IMR-90 (cell line): ENCODE results near the gene TNFRSF14. TPM values are rescaled to one million over a fixed set of nuclear protein-coding genes. Genes with fewer than 3 reads are reported as not detected.
A peak's percentile ranks its signal among the peaks of the same experiment; 100 is the strongest.

Experiments used
- ATAC-seq: fragments of 200-7000 bp; cut with Tn5 transposase; 2 replicates; pipeline ENCODE4 v1.9.1; 2020; ENCODE audit warnings: low read depth, mild to moderate bottlenecking, moderate library complexity
- BruUV-seq: library from RNA; stranded (reverse); fragments of 400-500 nt; replicated peaks from 2 replicates; lab custom pipeline; 2021; lab: Mats Ljungman, UMichigan
- CTCF ChIA-PET: fragments of 300-600 bp; formaldehyde crosslinking; extraction: SDS; loops from one replicate; lab custom pipeline; 2021; ENCODE audit warnings: antibody characterized with exemption; lab: Yijun Ruan, JAX
- POLR2A ChIA-PET: fragments of 300-600 bp; sonication (Branson Sonifier 250); formaldehyde crosslinking; loops from one replicate; lab custom pipeline; 2022; ENCODE audit warnings: antibody characterized with exemption; ENCODE audit not compliant: unreplicated experiment; lab: Charles Lee
- DNase-seq: peaks from one replicate; pipeline ENCODE4 v3.0.0; 2013
- H2AFZ ChIP-seq: replicated peaks from 2 replicates; pipeline ENCODE3; 2013; ENCODE audit warnings: low read length, mild to moderate bottlenecking; ENCODE audit not compliant: poor library complexity
- H2AK5ac ChIP-seq: 2 replicates; pipeline ENCODE4 v1.6.1; 2013; ENCODE audit warnings: low read depth, low read length, inconsistent platforms
- H2AK9ac ChIP-seq: replicated peaks from 2 replicates; pipeline ENCODE3; 2013; ENCODE audit warnings: mild to moderate bottlenecking, low read depth, low read length, moderate library complexity; ENCODE audit not compliant: poor library complexity
- H2BK120ac ChIP-seq: 2 replicates; pipeline ENCODE4 v1.6.1; 2013; ENCODE audit warnings: low read depth, low read length, inconsistent platforms
- H2BK15ac ChIP-seq: 3 replicates; pipeline ENCODE4 v1.6.1; 2013; ENCODE audit warnings: low read depth, low read length, inconsistent platforms
- H2BK20ac ChIP-seq: 2 replicates; pipeline ENCODE4 v1.6.1; 2013; ENCODE audit warnings: low read depth, mild to moderate bottlenecking, inconsistent platforms, low read length, moderate library complexity
- H2BK5ac ChIP-seq: 2 replicates; pipeline ENCODE4 v1.6.1; 2013; ENCODE audit warnings: mild to moderate bottlenecking, low read depth, low read length, inconsistent platforms; ENCODE audit not compliant: poor library complexity, severe bottlenecking
- H3K14ac ChIP-seq: replicated peaks from 2 replicates; pipeline ENCODE4 v1.6.1; 2013; ENCODE audit warnings: low read depth, low read length, inconsistent platforms
- H3K18ac ChIP-seq: 2 replicates; pipeline ENCODE4 v1.6.1; 2013; ENCODE audit warnings: low read depth, low read length, control low read depth
- H3K23ac ChIP-seq: 2 replicates; pipeline ENCODE4 v1.6.1; 2013; ENCODE audit warnings: low read depth, low read length, inconsistent platforms
- H3K27ac ChIP-seq: 2 replicates; pipeline ENCODE4 v1.5.1; 2013; ENCODE audit warnings: mild to moderate bottlenecking, control low read depth, low read length; ENCODE audit not compliant: insufficient read depth
- H3K27me3 ChIP-seq: 2 replicates; pipeline ENCODE4 v1.6.1; 2013; ENCODE audit warnings: low read length; ENCODE audit not compliant: control insufficient read depth, insufficient read depth
- H3K36me3 ChIP-seq: 2 replicates; pipeline ENCODE4 v1.6.1; 2013; ENCODE audit warnings: low read length, mixed read lengths; ENCODE audit not compliant: control insufficient read depth, insufficient read depth
- H3K4ac ChIP-seq: 2 replicates; pipeline ENCODE4 v1.6.1; 2013; ENCODE audit warnings: low read depth, low read length, inconsistent platforms
- H3K4me1 ChIP-seq: 2 replicates; pipeline ENCODE4 v1.6.1; 2013; ENCODE audit warnings: low read length, mixed read lengths; ENCODE audit not compliant: control insufficient read depth, insufficient read depth
- H3K4me2 ChIP-seq: 2 replicates; pipeline ENCODE4 v1.6.1; 2013; ENCODE audit warnings: low read depth, mild to moderate bottlenecking, control low read depth, low read length, moderate library complexity
- H3K4me3 ChIP-seq: 2 replicates; pipeline ENCODE4 v1.5.1; 2013; ENCODE audit warnings: low read depth, mild to moderate bottlenecking, control low read depth, low read length, moderate library complexity; ENCODE audit not compliant: insufficient read depth
- H3K56ac ChIP-seq: 2 replicates; pipeline ENCODE4 v1.6.1; 2013; ENCODE audit warnings: low read length, inconsistent platforms; ENCODE audit not compliant: insufficient read depth; ENCODE audit errors: extremely low read depth
- H3K79me1 ChIP-seq, 2 experiments: 2 replicates each; pipeline ENCODE4 v1.6.1; 2013; ENCODE audit warnings: low read length in 2 of 2, inconsistent platforms in 1 of 2, low read depth in 1 of 2
- H3K9ac ChIP-seq: 2 replicates; pipeline ENCODE4 v1.6.1; 2013; ENCODE audit warnings: low read depth, low read length, control low read depth
- H3K9me1 ChIP-seq: 2 replicates; pipeline ENCODE4 v1.6.1; 2013; ENCODE audit warnings: low read length, inconsistent platforms; ENCODE audit not compliant: insufficient read depth
- H3K9me3 ChIP-seq: 2 replicates; pipeline ENCODE4 v1.6.1; 2013; ENCODE audit warnings: low read length; ENCODE audit not compliant: control insufficient read depth, insufficient read depth
- H4K20me1 ChIP-seq: 2 replicates; pipeline ENCODE4 v1.6.1; 2013; ENCODE audit warnings: low read length, inconsistent platforms; ENCODE audit not compliant: insufficient read depth
- H4K5ac ChIP-seq: 2 replicates; pipeline ENCODE4 v1.6.1; 2013; ENCODE audit warnings: mild to moderate bottlenecking, low read depth, low read length, control low read depth
- H4K8ac ChIP-seq, 2 experiments: 2 replicates each; pipeline ENCODE4 v1.6.1; 2013; ENCODE audit warnings: low read depth in 2 of 2, low read length in 2 of 2, control low read depth in 1 of 2, inconsistent platforms in 1 of 2
- H4K91ac ChIP-seq: 2 replicates; pipeline ENCODE4 v1.6.1; 2013; ENCODE audit warnings: low read depth, low read length, inconsistent platforms; ENCODE audit not compliant: insufficient read depth
- MXI1 ChIP-seq: IDR thresholded peaks from 2 replicates; pipeline ENCODE4 v1.6.1; 2012; ENCODE audit warnings: low read depth, mild to moderate bottlenecking, low read length, moderate library complexity, borderline replicate concordance
- WGBS, 2 experiments: methylation state at CpG; one replicate each; pipeline versions ENCODE4 v1.1.5 to v1.1.7; 2013; ENCODE audit warnings: missing lambda C conversion rate in 2 of 2; ENCODE audit not compliant: insufficient read length in 1 of 2; ENCODE audit errors: extremely low coverage in 2 of 2; 5-methylcytosine and 5-hydroxymethylcytosine counted together
- dilution Hi-C: fragments of 300-500 bp; cut with HindIII; formaldehyde crosslinking; loops from one replicate; pipeline ENCODE4 v1.14.3; 2018; ENCODE audit warnings: low sequenced_read_pairs; ENCODE audit not compliant: unreplicated experiment
- in situ Hi-C: fragments of 300-500 bp; cut with MboI; formaldehyde crosslinking; loops from 3 replicates; pipeline ENCODE4 v1.14.3; 2019; ENCODE audit warnings: low sequenced_read_pairs, inconsistent platforms, mixed read lengths
- intact Hi-C: fragments of 100-400 bp; cut with micrococcal nuclease; formaldehyde crosslinking; loops from 2 replicates; pipeline ENCODE4 v1.10.0; 2022
- polyA plus RNA-seq, 3 experiments: library from polyadenylated mRNA; depleted of rRNA; stranded (reverse); fragments of >200 nt; gene quantifications; 2 replicates each; pipeline ENCODE4 v1.2.3, GENCODE V29; 2012; ENCODE audit warnings: low replicate concordance in 1 of 3
- total RNA-seq: library from RNA; depleted of rRNA; stranded (reverse); fragments of >200 nt; gene quantifications from 2 replicates; pipeline ENCODE4 v1.2.3, GENCODE V29; 2012
- TF ChIP-seq, protein P1 (sequence below): conservative IDR thresholded peaks from 2 replicates; pipeline ENCODE4 v1.5.1; 2012; ENCODE audit warnings: mild to moderate bottlenecking, low read depth, low read length, improper control_type of control experiment
- TF ChIP-seq, protein P2 (sequence below): fragments of 150-350 bp; IDR thresholded peaks from 2 replicates; pipeline ENCODE4 v1.6.1; 2016; ENCODE audit warnings: low read depth, mild to moderate bottlenecking, low read length, moderate library complexity, borderline replicate concordance

The TNFRSF14 gene
- total and polyA plus RNA-seq, 2 of the 4 experiments (the other 2 are of a cell fraction) = 1.3 to 4.2 TPM

DNA sequence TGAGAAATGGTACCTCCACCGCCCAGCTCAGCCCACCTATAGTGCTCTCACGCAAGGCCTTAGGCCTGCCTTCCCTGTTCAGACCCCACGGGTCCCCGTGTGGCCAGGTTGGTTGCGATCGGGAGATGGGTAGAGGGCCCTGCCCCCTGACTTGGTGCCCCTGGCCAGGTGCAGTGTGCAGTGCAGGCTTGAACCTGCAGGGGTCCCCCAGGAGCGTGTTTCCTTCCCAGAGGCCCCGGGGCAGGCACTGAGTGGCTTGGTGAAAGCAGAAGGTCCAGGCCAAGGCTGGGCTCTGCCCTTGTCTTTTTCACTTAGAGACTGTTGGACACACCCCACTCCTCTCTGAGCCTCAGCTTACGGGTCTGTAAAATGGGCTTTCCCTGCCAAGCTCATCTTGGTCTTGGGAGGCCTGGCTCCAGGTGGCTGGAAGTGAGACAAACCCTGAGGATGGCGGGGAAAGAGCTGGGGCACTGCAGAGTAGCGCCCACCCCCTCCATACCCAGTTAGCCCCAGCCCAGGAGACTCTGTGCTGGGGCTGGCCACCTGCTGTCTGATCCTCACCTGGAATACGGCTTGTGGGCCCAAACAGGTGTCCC, 16.8 kb upstream of the TNFRSF14 start:
- no peak overlapping the region for H2BK15ac ChIP-seq
- H2BK120ac ChIP-seq = no peak overlapping the region
- DNase-seq (no peak), ATAC-seq (no peak)
- in situ Hi-C loops (loop anchor here (25.0 kb wide), 1 partner anchor 352 kb away; the partner anchor contains the start of gene FAAP20), intact Hi-C loops (no loop called here), dilution Hi-C loops (no loop called here)
- no peak overlapping the region for H3K14ac ChIP-seq
- POLR2A ChIA-PET = no interaction called here
- H3K4me2 ChIP-seq = no peak overlapping the region
- peaks cover 9% of the 10 kb centered on the region for H3K9me1 ChIP-seq
- H3K4ac ChIP-seq = no peak overlapping the region
- H3K36me3 ChIP-seq = no peaks in the 10 kb centered on the region
- H3K56ac ChIP-seq = no peak overlapping the region
- CTCF ChIA-PET = no interaction called here
- peaks cover 3% of the 10 kb centered on the region; the same call in 1 of the 2 replicates for H3K27me3 ChIP-seq
- no peak overlapping the region for H3K4me3 ChIP-seq
- no peak overlapping the region for H2BK20ac ChIP-seq
- H4K5ac ChIP-seq = no peak overlapping the region
- no peak overlapping the region for H3K18ac ChIP-seq
- no peak overlapping the region for H3K27ac ChIP-seq
- no peaks in the 10 kb centered on the region for H4K20me1 ChIP-seq
- H2BK5ac ChIP-seq = no peak overlapping the region
- H4K91ac ChIP-seq = no peak overlapping the region
- H2AK9ac ChIP-seq = no peak overlapping the region
- H2AFZ ChIP-seq = peak overlapping the region; percentile 43
- H3K9ac ChIP-seq = no peak overlapping the region
- no peak overlapping the region; the same call in 1 of the 2 replicates for H2AK5ac ChIP-seq
- no peaks in the 10 kb centered on the region for H3K79me1 ChIP-seq
- H4K8ac ChIP-seq = no peak overlapping the region
- BruUV-seq = no TSS peak
- H3K9me3 ChIP-seq = no peaks in the 10 kb centered on the region
- no peak overlapping the region for H3K23ac ChIP-seq
- H3K4me1 ChIP-seq = peaks cover 11% of the 10 kb centered on the region
- TF ChIP-seq, protein P1, sequence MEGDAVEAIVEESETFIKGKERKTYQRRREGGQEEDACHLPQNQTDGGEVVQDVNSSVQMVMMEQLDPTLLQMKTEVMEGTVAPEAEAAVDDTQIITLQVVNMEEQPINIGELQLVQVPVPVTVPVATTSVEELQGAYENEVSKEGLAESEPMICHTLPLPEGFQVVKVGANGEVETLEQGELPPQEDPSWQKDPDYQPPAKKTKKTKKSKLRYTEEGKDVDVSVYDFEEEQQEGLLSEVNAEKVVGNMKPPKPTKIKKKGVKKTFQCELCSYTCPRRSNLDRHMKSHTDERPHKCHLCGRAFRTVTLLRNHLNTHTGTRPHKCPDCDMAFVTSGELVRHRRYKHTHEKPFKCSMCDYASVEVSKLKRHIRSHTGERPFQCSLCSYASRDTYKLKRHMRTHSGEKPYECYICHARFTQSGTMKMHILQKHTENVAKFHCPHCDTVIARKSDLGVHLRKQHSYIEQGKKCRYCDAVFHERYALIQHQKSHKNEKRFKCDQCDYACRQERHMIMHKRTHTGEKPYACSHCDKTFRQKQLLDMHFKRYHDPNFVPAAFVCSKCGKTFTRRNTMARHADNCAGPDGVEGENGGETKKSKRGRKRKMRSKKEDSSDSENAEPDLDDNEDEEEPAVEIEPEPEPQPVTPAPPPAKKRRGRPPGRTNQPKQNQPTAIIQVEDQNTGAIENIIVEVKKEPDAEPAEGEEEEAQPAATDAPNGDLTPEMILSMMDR = 0 out of 2 replicates have a peak, but pooled peaks have one; percentile 8
- TF ChIP-seq, protein P2, sequence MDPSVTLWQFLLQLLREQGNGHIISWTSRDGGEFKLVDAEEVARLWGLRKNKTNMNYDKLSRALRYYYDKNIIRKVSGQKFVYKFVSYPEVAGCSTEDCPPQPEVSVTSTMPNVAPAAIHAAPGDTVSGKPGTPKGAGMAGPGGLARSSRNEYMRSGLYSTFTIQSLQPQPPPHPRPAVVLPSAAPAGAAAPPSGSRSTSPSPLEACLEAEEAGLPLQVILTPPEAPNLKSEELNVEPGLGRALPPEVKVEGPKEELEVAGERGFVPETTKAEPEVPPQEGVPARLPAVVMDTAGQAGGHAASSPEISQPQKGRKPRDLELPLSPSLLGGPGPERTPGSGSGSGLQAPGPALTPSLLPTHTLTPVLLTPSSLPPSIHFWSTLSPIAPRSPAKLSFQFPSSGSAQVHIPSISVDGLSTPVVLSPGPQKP = no peak
- no peak for TF ChIP-seq MXI1
- WGBS, 2 experiments = 63% methylated on average over 3 of the region's 12 CpGs; no CpG with 5 or more reads in 1 of the 2 experiments
